Activated CD8-positive, alpha-beta memory T cell treated with anti-CD3 and anti-CD28 coated beads for 36 hours (primary cell): Measurements from ENCODE around the gene PRKAB1. TPM values are rescaled to one million over a fixed set of nuclear protein-coding genes. Genes with fewer than 3 reads are reported as not detected.

Source experiments
- CTCF ChIA-PET: fragments of 350-600 bp; sonication (Branson Sonifier 250); formaldehyde crosslinking; loops from one replicate; lab custom pipeline; 2021; ENCODE audit warnings: antibody characterized with exemption; lab: Charles Lee
- POLR2A ChIA-PET: fragments of 350-600 bp; sonication (Branson Sonifier 250); formaldehyde crosslinking; loops from one replicate; lab custom pipeline; 2021; ENCODE audit warnings: antibody characterized with exemption; lab: Charles Lee
- total RNA-seq, 2 experiments: library from RNA; stranded (reverse); gene quantifications; one replicate each; pipeline ENCODE4 v1.2.3, GENCODE V29; 2021

Gene PRKAB1
- total RNA-seq, 2 experiments from 2014 or later: 22.3 to 25.7 TPM

DNA sequence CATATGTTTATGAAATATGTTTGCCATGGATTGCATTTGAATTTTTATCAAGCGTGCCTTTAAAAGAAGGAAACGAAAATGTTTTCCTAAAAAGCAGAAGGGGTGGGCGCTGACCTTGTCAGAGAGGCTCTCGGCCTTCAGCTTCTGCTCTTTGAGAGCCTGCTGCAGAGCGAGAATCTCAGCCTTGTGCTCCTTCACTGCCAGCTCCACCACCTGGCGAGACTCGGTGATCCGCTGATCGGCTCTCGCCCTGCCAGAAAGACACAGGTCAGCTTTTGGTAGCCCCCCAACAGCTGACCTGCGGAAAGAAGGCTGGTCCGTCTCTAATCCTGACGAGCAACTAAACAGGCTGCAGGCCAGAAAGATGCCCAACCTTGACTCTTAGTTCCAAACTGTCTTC, 62.4 kb downstream of the PRKAB1 start:
- ChIA-PET CTCF (no interaction called here), POLR2A (no interaction called here)

Other genes starting within 250 kb of the PRKAB1 start
- not detected for gene TMEM233, start 74.4 kb upstream of the PRKAB1 start, total RNA-seq
- gene CIT, start 209.2 kb downstream of the PRKAB1 start, total RNA-seq: 10 to 100 TPM; 28.6 to 32.4 TPM